ENCODE results near the gene ODF4.

The ODF4 gene

DNA sequence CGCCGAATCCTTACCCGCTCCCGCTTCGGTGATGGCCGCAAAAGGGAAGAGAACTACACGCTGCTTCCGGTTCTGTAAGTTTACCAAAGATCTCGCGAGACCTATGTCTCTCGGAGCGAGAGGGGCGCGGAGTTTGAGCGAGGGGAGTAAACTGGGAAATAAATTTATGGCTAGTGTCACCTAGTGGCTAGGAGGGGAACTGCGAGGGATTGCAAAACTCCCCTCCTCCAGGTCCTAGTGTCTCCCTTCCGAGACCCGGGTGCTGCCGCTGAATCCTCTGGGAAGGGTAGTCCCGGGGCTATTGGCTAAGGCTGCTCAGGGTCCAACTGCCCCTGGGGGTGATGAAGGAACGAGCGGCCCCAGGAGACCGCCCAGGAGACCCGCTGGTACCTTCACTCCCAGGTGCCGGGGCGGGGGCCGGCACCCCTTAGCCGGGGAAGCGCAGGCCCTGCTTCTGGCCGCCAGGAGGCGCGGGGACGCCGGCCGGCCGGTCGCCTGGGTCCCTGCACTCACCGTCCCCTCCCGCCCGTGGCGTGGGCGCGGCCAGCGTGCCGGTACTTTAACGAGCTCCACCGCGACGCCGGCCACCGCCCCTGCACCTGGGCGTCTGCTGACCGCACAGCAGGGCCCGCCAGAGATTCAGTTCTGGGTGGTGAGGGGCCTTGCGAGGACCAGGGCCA lies 43.6 kb downstream of the ODF4 start, which contains the start of gene RPL26 (continued):
- TF ChIP-seq, protein P1, sequence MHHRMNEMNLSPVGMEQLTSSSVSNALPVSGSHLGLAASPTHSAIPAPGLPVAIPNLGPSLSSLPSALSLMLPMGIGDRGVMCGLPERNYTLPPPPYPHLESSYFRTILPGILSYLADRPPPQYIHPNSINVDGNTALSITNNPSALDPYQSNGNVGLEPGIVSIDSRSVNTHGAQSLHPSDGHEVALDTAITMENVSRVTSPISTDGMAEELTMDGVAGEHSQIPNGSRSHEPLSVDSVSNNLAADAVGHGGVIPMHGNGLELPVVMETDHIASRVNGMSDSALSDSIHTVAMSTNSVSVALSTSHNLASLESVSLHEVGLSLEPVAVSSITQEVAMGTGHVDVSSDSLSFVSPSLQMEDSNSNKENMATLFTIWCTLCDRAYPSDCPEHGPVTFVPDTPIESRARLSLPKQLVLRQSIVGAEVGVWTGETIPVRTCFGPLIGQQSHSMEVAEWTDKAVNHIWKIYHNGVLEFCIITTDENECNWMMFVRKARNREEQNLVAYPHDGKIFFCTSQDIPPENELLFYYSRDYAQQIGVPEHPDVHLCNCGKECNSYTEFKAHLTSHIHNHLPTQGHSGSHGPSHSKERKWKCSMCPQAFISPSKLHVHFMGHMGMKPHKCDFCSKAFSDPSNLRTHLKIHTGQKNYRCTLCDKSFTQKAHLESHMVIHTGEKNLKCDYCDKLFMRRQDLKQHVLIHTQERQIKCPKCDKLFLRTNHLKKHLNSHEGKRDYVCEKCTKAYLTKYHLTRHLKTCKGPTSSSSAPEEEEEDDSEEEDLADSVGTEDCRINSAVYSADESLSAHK (tag by site-specific recombination; IDR thresholded peaks at IDR 0.05), result no peak; the same call in 1 of the 2 replicates
- TF ChIP-seq, protein P2, sequence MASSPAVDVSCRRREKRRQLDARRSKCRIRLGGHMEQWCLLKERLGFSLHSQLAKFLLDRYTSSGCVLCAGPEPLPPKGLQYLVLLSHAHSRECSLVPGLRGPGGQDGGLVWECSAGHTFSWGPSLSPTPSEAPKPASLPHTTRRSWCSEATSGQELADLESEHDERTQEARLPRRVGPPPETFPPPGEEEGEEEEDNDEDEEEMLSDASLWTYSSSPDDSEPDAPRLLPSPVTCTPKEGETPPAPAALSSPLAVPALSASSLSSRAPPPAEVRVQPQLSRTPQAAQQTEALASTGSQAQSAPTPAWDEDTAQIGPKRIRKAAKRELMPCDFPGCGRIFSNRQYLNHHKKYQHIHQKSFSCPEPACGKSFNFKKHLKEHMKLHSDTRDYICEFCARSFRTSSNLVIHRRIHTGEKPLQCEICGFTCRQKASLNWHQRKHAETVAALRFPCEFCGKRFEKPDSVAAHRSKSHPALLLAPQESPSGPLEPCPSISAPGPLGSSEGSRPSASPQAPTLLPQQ (tag by site-specific recombination; IDR thresholded peaks at IDR 0.05), result peak; percentile 59; the same call in 1 of the 2 replicates
- TF ChIP-seq ZNF660 (tag by site-specific recombination; IDR thresholded peaks at IDR 0.05) (peak; percentile 92), ZNF560 (tag by site-specific recombination; IDR thresholded peaks at IDR 0.05; ENCODE audit: borderline replicate concordance) (no peak), ZNF48 (tag by site-specific recombination; IDR thresholded peaks at IDR 0.05) (no peak), HOXC10 (CRISPR knock-in tag; IDR thresholded peaks at IDR 0.05) (0 out of 2 replicates have a peak, but pooled peaks have one; percentile 74), ZNF501 (tag by site-specific recombination; IDR thresholded peaks at IDR 0.05) (peak; percentile 86; the same call in 1 of the 2 replicates), SP3 (tag by site-specific recombination; IDR thresholded peaks at IDR 0.05) (peak; percentile 75), ZNF19 (tag by site-specific recombination; IDR thresholded peaks at IDR 0.05; ENCODE audit: low read depth) (no peak), ZNF223 (tag by site-specific recombination; IDR thresholded peaks at IDR 0.05) (peak; percentile 33; the same call in 1 of the 2 replicates), ZBTB7A (tag by site-specific recombination; IDR thresholded peaks at IDR 0.05; ENCODE audit: low read depth) (no peak; the same call in 1 of the 2 replicates), GLIS1 (tag by site-specific recombination; IDR thresholded peaks at IDR 0.05) (peak; percentile 73), ZNF621 (tag by site-specific recombination; IDR thresholded peaks at IDR 0.05) (no peak), ZNF157 (tag by site-specific recombination; IDR thresholded peaks at IDR 0.05) (no peak), ZNF146 (tag by site-specific recombination; IDR thresholded peaks at IDR 0.05) (no peak; the same call in 1 of the 2 replicates), ZNF169 (tag by site-specific recombination; IDR thresholded peaks at IDR 0.05) (no peak), TCF7L2 (IDR thresholded peaks at IDR 0.05; ENCODE audit: borderline replicate concordance, low read depth, low read length) (no peak), ZEB2 (tag by site-specific recombination; IDR thresholded peaks at IDR 0.05) (peak; percentile 90; the same call in 1 of the 2 replicates)
- TF ChIP-seq, protein P3, sequence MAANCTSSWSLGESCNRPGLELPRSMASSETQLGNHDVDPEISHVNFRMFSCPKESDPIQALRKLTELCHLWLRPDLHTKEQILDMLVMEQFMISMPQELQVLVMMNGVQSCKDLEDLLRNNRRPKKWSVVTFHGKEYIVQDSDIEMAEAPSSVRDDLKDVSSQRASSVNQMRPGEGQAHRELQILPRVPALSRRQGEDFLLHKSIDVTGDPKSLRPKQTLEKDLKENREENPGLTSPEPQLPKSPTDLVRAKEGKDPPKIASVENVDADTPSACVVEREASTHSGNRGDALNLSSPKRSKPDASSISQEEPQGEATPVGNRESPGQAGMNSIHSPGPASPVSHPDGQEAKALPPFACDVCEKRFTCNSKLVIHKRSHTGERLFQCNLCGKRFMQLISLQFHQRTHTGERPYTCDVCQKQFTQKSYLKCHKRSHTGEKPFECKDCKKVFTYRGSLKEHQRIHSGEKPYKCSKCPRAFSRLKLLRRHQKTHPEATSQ (tag by site-specific recombination; IDR thresholded peaks at IDR 0.05), result no peak
- TF ChIP-seq, protein P4, sequence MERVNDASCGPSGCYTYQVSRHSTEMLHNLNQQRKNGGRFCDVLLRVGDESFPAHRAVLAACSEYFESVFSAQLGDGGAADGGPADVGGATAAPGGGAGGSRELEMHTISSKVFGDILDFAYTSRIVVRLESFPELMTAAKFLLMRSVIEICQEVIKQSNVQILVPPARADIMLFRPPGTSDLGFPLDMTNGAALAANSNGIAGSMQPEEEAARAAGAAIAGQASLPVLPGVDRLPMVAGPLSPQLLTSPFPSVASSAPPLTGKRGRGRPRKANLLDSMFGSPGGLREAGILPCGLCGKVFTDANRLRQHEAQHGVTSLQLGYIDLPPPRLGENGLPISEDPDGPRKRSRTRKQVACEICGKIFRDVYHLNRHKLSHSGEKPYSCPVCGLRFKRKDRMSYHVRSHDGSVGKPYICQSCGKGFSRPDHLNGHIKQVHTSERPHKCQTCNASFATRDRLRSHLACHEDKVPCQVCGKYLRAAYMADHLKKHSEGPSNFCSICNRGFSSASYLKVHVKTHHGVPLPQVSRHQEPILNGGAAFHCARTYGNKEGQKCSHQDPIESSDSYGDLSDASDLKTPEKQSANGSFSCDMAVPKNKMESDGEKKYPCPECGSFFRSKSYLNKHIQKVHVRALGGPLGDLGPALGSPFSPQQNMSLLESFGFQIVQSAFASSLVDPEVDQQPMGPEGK (tag by site-specific recombination; IDR thresholded peaks at IDR 0.05), result peak; percentile 96
- TF ChIP-seq, protein P5, sequence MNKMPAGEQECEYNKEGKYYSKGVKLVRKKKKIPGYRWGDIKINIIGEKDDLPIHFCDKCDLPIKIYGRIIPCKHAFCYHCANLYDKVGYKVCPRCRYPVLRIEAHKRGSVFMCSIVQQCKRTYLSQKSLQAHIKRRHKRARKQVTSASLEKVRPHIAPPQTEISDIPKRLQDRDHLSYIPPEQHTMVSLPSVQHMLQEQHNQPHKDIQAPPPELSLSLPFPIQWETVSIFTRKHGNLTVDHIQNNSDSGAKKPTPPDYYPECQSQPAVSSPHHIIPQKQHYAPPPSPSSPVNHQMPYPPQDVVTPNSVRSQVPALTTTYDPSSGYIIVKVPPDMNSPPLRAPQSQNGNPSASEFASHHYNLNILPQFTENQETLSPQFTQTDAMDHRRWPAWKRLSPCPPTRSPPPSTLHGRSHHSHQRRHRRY (tag by site-specific recombination; IDR thresholded peaks at IDR 0.05), result no peak
- TF ChIP-seq, protein P6, sequence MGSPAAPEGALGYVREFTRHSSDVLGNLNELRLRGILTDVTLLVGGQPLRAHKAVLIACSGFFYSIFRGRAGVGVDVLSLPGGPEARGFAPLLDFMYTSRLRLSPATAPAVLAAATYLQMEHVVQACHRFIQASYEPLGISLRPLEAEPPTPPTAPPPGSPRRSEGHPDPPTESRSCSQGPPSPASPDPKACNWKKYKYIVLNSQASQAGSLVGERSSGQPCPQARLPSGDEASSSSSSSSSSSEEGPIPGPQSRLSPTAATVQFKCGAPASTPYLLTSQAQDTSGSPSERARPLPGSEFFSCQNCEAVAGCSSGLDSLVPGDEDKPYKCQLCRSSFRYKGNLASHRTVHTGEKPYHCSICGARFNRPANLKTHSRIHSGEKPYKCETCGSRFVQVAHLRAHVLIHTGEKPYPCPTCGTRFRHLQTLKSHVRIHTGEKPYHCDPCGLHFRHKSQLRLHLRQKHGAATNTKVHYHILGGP (tag by site-specific recombination; IDR thresholded peaks at IDR 0.05), result no peak
- TF ChIP-seq, protein P7, sequence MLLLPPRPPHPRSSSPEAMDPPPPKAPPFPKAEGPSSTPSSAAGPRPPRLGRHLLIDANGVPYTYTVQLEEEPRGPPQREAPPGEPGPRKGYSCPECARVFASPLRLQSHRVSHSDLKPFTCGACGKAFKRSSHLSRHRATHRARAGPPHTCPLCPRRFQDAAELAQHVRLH (tag by site-specific recombination; IDR thresholded peaks at IDR 0.05), result peak; percentile 79
- TF ChIP-seq, protein P8, sequence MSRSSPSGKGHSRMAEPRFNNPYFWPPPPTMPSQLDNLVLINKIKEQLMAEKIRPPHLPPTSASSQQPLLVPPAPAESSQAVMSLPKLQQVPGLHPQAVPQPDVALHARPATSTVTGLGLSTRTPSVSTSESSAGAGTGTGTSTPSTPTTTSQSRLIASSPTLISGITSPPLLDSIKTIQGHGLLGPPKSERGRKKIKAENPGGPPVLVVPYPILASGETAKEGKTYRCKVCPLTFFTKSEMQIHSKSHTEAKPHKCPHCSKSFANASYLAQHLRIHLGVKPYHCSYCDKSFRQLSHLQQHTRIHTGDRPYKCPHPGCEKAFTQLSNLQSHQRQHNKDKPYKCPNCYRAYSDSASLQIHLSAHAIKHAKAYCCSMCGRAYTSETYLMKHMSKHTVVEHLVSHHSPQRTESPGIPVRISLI (tag by site-specific recombination; IDR thresholded peaks at IDR 0.05), result no peak

All from HEK293 (cell line).